HL-60 (cell line): ENCODE data around the gene GLDN.
A peak's percentile ranks its signal among the peaks of the same experiment; 100 is the strongest.

ENCODE experiments used
- DNase-seq, 2 experiments: peaks; one replicate each; pipeline ENCODE4 v3.0.0-alpha.2; 2010 to 2020; ENCODE audit warnings: low read depth in 1 of 2, low spot score in 1 of 2
- H3K27ac ChIP-seq: fragments of 250-450 bp; sonication (Bioruptor Pico); replicated peaks from 2 replicates; pipeline ENCODE4 v1.5.1; 2020; ENCODE audit warnings: mild to moderate bottlenecking, moderate library complexity
- H3K27me3 ChIP-seq: fragments of 250-450 bp; sonication (Bioruptor Pico); 2 replicates; pipeline ENCODE4 v1.5.1; 2021; ENCODE audit warnings: mild to moderate bottlenecking, moderate library complexity; ENCODE audit not compliant: insufficient read depth, poor library complexity, severe bottlenecking
- H3K4me3 ChIP-seq: replicated peaks from 2 replicates; pipeline ENCODE4 v1.5.1; 2011; ENCODE audit warnings: mild to moderate bottlenecking, control low read depth, low read length; ENCODE audit not compliant: insufficient read depth
- GABPA ChIP-seq: IDR thresholded peaks from 2 replicates; pipeline ENCODE4 v1.6.1; 2012; ENCODE audit warnings: low read depth
- POLR2AphosphoS5 ChIP-seq: IDR thresholded peaks from 2 replicates; pipeline ENCODE4 v1.6.1; 2012; ENCODE audit warnings: low read depth
- SPI1 ChIP-seq: IDR thresholded peaks from 2 replicates; pipeline ENCODE4 v1.6.1; 2012; ENCODE audit warnings: low read depth, mild to moderate bottlenecking, borderline replicate concordance
- TF ChIP-seq, protein P1 (sequence below): IDR thresholded peaks from one replicate; pipeline ENCODE4 v1.5.1; 2011; ENCODE audit warnings: low read length, control low read depth, inconsistent platforms; ENCODE audit not compliant: insufficient read depth
- TF ChIP-seq, protein P2 (sequence below): IDR thresholded peaks from 2 replicates; pipeline ENCODE4 v1.6.1; 2012; ENCODE audit warnings: low read depth; ENCODE audit not compliant: insufficient replicate concordance

Gene GLDN

DNA sequence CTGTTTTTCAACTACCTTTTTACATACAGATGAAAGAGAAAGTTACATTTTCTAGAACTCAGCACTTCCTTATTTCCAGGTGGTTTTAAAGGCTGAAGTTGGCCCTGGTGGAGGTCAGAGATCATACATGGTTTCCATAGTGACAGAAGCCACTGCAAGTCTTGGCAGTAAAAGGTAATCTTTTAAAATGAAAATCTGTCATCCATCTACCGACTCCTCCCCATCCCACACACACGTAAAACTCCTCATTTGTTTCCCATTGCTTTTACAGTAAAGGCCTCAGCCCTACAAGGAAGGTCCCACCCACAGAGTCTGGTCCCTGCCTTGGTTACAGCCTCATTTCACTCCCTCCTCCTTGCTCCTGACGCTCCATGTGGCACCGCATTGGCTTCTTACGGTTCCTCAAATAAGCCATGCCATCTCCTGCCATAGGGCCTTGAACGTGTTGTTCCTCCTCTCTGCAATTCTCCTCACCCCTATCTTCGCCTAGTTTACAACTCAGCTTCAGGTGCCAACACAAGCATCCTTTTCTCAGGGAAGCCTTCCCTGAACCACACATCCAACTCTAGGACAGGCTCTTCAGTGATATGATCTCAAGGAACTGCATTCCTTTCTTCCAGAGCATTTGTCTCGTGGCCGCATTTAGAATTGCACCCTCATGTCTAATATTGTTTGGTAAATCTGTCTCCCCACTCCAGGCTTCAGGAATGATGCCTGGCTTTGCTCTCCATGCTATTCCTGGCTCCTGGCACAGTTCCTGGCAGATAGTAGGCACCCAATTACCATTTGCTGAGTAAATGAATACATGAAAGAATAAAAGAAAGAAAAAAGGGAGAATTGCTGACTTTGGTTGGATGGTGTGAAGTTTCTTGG is 5.7 kb upstream of the GLDN start:
- H3K27ac ChIP-seq, result no peak overlapping the region
- peak in 1 of 2 experiments; percentile 27 for DNase-seq
- H3K27me3 ChIP-seq, result no peaks in the 10 kb centered on the region
- H3K4me3 ChIP-seq, result no peak overlapping the region
- TF ChIP-seq, protein P1, sequence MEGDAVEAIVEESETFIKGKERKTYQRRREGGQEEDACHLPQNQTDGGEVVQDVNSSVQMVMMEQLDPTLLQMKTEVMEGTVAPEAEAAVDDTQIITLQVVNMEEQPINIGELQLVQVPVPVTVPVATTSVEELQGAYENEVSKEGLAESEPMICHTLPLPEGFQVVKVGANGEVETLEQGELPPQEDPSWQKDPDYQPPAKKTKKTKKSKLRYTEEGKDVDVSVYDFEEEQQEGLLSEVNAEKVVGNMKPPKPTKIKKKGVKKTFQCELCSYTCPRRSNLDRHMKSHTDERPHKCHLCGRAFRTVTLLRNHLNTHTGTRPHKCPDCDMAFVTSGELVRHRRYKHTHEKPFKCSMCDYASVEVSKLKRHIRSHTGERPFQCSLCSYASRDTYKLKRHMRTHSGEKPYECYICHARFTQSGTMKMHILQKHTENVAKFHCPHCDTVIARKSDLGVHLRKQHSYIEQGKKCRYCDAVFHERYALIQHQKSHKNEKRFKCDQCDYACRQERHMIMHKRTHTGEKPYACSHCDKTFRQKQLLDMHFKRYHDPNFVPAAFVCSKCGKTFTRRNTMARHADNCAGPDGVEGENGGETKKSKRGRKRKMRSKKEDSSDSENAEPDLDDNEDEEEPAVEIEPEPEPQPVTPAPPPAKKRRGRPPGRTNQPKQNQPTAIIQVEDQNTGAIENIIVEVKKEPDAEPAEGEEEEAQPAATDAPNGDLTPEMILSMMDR, result no peak
- TF ChIP-seq POLR2AphosphoS5 (no peak), SPI1 (peak; percentile 85)

DNA sequence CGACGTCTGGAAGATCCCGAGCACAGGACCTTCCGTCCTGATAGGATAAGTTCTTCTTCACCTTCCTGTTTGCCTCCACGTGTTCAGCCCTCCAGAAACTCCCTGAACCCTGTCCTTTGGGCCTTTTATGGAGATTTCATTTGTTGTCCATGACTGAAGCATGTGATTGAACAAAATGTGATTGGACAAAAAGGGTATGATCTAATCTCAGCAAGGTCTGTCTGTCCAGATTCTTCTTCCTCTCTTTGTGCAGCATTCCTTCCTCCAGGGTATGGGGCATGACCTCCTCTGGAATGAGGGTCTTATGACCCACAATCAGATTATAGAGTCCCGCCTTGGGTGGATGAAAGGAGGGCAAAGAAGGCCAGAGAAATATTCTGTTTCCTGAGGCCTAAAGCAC is 3.0 kb upstream of the GLDN start, which contains the start of gene CYP19A1:
TSS of gene CYP19A1 (minus strand) at position 101 of the 400 bp plus-strand sequence. CDS start 95,684 bp downstream, outside the sequence.
- TF ChIP-seq SPI1, result no peak
- TF ChIP-seq, protein P2, sequence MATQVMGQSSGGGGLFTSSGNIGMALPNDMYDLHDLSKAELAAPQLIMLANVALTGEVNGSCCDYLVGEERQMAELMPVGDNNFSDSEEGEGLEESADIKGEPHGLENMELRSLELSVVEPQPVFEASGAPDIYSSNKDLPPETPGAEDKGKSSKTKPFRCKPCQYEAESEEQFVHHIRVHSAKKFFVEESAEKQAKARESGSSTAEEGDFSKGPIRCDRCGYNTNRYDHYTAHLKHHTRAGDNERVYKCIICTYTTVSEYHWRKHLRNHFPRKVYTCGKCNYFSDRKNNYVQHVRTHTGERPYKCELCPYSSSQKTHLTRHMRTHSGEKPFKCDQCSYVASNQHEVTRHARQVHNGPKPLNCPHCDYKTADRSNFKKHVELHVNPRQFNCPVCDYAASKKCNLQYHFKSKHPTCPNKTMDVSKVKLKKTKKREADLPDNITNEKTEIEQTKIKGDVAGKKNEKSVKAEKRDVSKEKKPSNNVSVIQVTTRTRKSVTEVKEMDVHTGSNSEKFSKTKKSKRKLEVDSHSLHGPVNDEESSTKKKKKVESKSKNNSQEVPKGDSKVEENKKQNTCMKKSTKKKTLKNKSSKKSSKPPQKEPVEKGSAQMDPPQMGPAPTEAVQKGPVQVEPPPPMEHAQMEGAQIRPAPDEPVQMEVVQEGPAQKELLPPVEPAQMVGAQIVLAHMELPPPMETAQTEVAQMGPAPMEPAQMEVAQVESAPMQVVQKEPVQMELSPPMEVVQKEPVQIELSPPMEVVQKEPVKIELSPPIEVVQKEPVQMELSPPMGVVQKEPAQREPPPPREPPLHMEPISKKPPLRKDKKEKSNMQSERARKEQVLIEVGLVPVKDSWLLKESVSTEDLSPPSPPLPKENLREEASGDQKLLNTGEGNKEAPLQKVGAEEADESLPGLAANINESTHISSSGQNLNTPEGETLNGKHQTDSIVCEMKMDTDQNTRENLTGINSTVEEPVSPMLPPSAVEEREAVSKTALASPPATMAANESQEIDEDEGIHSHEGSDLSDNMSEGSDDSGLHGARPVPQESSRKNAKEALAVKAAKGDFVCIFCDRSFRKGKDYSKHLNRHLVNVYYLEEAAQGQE, result no peak
- TF ChIP-seq, protein P1, result no peak
- TF ChIP-seq GABPA, result no peak
- no peak for TF ChIP-seq POLR2AphosphoS5
- Histone ChIP-seq H3K4me3 (no peak within 1 kb of the TSS), H3K27me3 (peaks cover 5% of the 10 kb centered on the region), H3K27ac (no peak within 1 kb of the TSS)
- DNase-seq, result no peak

DNA sequence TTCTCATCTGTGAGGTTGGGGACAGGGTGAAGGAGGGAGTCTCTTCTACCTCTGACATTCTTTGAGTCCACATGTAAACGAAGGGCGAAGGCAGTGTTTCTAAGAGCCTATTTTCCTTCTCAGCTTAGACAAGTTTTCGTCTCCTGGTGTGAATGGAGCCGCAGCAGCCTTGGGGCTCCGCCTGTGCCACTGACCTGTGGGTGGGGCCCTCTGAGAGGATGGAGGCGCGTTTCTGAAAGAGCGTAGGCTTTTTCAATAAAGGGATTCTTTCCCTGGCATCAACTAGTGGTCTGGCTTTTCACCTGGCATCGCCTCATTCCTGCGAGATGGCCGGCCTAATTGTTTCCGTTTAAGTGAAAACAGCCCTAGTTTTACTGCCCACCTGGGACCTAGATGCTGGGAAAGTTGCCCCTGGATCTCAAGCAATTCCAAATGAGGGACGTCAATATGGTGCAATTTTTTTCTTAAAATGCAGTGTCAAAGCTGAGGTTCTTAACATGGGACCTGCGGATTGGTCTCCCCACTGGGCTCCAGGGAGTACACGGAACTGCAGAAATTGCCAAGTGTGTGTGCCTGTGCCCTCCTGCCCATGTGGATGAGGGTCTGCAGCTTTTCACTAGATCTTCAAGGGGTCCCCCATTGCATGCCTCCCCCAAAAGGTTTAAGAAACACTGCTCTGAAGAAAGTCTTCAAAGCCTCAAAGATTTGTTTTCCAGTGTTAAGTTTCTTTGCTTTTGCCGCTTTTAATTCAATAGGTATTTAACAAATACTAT is 958 bp downstream of the GLDN start:
- H3K27ac ChIP-seq, result no peak overlapping the region
- H3K4me3 ChIP-seq, result peak overlapping the region; percentile 44

More for the DNA sequence above, 958 bp downstream of the GLDN start:
- TF ChIP-seq SPI1, result no peak
- TF ChIP-seq, protein P1, result no peak
- TF ChIP-seq POLR2AphosphoS5, result no peak
- TF ChIP-seq GABPA, result no peak
- TF ChIP-seq, protein P2, result no peak
- H3K27me3 ChIP-seq, result peaks cover 5% of the 10 kb centered on the region
- no peak for DNase-seq
